T-cell (primary cell): ENCODE data around the gene STT3B. TPM values are rescaled to one million over a fixed set of nuclear protein-coding genes. Genes with fewer than 3 reads are reported as not detected.

Experiments
- ATAC-seq, 4 experiments: fragments of 200-7000 bp in 3 of 4; fragments of 150-1000 bp in 1 of 4; cut with Tn5 transposase; replicated peaks in 1 of 4; 1 replicate in 3 of 4; 2 replicates in 1 of 4; pipeline ENCODE4 v1.10.0; 2021; ENCODE audit warnings: moderate library complexity in 3 of 4, mild to moderate bottlenecking in 2 of 4, moderate number of reproducible peaks in 1 of 4
- CTCF ChIA-PET, 2 donors: fragments of 300-600 bp; sonication (Branson Sonifier 250); formaldehyde crosslinking; loops; one replicate each; lab custom pipeline; 2022; ENCODE audit warnings: antibody characterized with exemption in 2 of 2; lab: Charles Lee
- POLR2A ChIA-PET, 2 donors: fragments of 300-600 bp; sonication (Branson Sonifier 250); formaldehyde crosslinking; loops; one replicate each; lab custom pipeline; 2022; ENCODE audit warnings: antibody characterized with exemption in 2 of 2; lab: Charles Lee
- DNase-seq, 35 experiments: peaks; one replicate each; pipeline versions ENCODE4 v3.0.0 to v3.0.0-alpha.2; 2013 to 2023
- H3K27ac ChIP-seq: one replicate; pipeline ENCODE4 v1.5.1; 2013; ENCODE audit warnings: low read length
- H3K27me3 ChIP-seq, 2 experiments: replicated peaks in 1 of 2; 1 replicate in 1 of 2; 2 replicates in 1 of 2; pipeline versions ENCODE4 v1.6.1 to v1.7.0; 2013; ENCODE audit warnings: low read length in 1 of 2, mixed read lengths in 1 of 2; ENCODE audit not compliant: control insufficient read depth in 2 of 2, insufficient read depth in 2 of 2; ENCODE audit errors: extremely low read depth in 1 of 2
- H3K36me3 ChIP-seq, 2 donors: 1 replicate in 1 of 2; 2 replicates in 1 of 2; pipeline versions ENCODE4 v1.6.1 to v1.7.0; 2013; ENCODE audit warnings: low read length in 1 of 2; ENCODE audit not compliant: control insufficient read depth in 2 of 2, insufficient read depth in 1 of 2; ENCODE audit errors: extremely low read depth in 1 of 2
- H3K4me1 ChIP-seq, 2 experiments: 1 replicate in 1 of 2; 2 replicates in 1 of 2; pipeline versions ENCODE4 v1.6.1 to v1.7.0; 2013; ENCODE audit warnings: low read length in 2 of 2, mixed read lengths in 1 of 2; ENCODE audit not compliant: insufficient read depth in 2 of 2, control insufficient read depth in 1 of 2; ENCODE audit errors: extremely low read depth in 1 of 2
- H3K4me3 ChIP-seq, 2 donors: 1 replicate in 1 of 2; 2 replicates in 1 of 2; pipeline versions ENCODE4 v1.5.1 to v1.7.0; 2013; ENCODE audit warnings: mild to moderate bottlenecking in 2 of 2, low read length in 1 of 2, moderate library complexity in 1 of 2; ENCODE audit not compliant: control insufficient read depth in 1 of 2; ENCODE audit errors: extremely low read depth in 1 of 2
- H3K9me3 ChIP-seq: 2 replicates; pipeline ENCODE4 v1.7.0; 2013
- H3K27ac Mint-ChIP-seq, 2 donors: one replicate each; pipeline ENCODE4 v1.8.0; 2020 to 2021; ENCODE audit warnings: mild to moderate bottlenecking in 2 of 2, mixed read lengths in 2 of 2
- H3K27me3 Mint-ChIP-seq, 2 donors: one replicate each; pipeline ENCODE4 v1.8.0; 2021 to 2022; ENCODE audit warnings: mixed read lengths in 2 of 2
- H3K36me3 Mint-ChIP-seq: one replicate; pipeline ENCODE4 v1.8.0; 2021; ENCODE audit warnings: mixed read lengths
- H3K4me1 Mint-ChIP-seq, 3 donors: one replicate each; pipeline ENCODE4 v1.8.0; 2020 to 2022; ENCODE audit warnings: mixed read lengths in 3 of 3, mild to moderate bottlenecking in 1 of 3
- H3K4me3 Mint-ChIP-seq, 3 donors: one replicate each; pipeline ENCODE4 v1.8.0; 2020 to 2022; ENCODE audit warnings: mild to moderate bottlenecking in 3 of 3, mixed read lengths in 3 of 3, moderate library complexity in 3 of 3
- H3K9me3 Mint-ChIP-seq, 3 donors: one replicate each; pipeline ENCODE4 v1.8.0; 2020 to 2022; ENCODE audit warnings: mixed read lengths in 3 of 3
- WGBS: methylation state at CpG from one replicate; pipeline ENCODE4 v1.1.5; 2013; ENCODE audit warnings: missing lambda C conversion rate; ENCODE audit not compliant: insufficient coverage; 5-methylcytosine and 5-hydroxymethylcytosine counted together
- total RNA-seq, 35 experiments: library from RNA in 6 of 35; stranded (reverse) in 6 of 35; fragments of 120-200 nt in 1 of 35; gene quantifications; one replicate each; pipeline versions ENCODE4 v1.2.1 to v1.2.4 and lab custom pipeline; 2013 to 2026

Gene STT3B
- total RNA-seq, 5 donors from 2014 or later (not counting 1 experiment from before 2014, with no cell fraction given), result 92.1 to 160 (median 110) TPM

GRCh38 chr3:31525532-31525931, 7.2 kb upstream of the STT3B start:
- no peak overlapping the region for H3K27ac ChIP-seq
- peaks cover 0 to 3% (median 0%) of the 10 kb centered on the region in 3 donors for H3K9me3 Mint-ChIP-seq
- ChIA-PET CTCF (interaction anchor here in 1 of 2 donors (1.0 kb wide), 1 partner anchor 10 kb away, joined by 3 read pairs; no protein-coding TSS in a partner anchor), POLR2A (interaction anchor here in 1 of 2 donors (0.6 kb wide), 1 partner anchor 299 kb away, joined by 5 read pairs; no protein-coding TSS in a partner anchor)
- no peak overlapping the region for H3K4me3 Mint-ChIP-seq
- no peaks in the 10 kb centered on the region for H3K9me3 ChIP-seq
- no peaks in the 10 kb centered on the region for H3K27me3 Mint-ChIP-seq
- H3K4me3 ChIP-seq, result no peak overlapping the region
- peaks cover 4 to 6% of the 10 kb centered on the region in 2 experiments for H3K4me1 ChIP-seq
- ATAC-seq (no peak), DNase-seq (no peak)
- H3K36me3 Mint-ChIP-seq, result no peaks in the 10 kb centered on the region
- peak overlapping the region in 1 of 2 donors; percentile 31 for H3K27ac Mint-ChIP-seq
- H3K36me3 ChIP-seq, result no peaks in the 10 kb centered on the region
- H3K27me3 ChIP-seq, result no peaks in the 10 kb centered on the region
- H3K4me1 Mint-ChIP-seq, result peaks cover 12 to 16% (median 15%) of the 10 kb centered on the region in 3 donors

GRCh38 chr3:31529421-31529820, 3.3 kb upstream of the STT3B start:
- WGBS, result no CpG with 5 or more reads among the region's 1 CpG
- Mint-ChIP-seq H3K9me3 (peaks cover 0 to 3% (median 0%) of the 10 kb centered on the region in 3 donors), H3K4me1 (peaks cover 4 to 8% (median 6%) of the 10 kb centered on the region in 3 donors), H3K27ac (no peak overlapping the region), H3K36me3 (no peaks in the 10 kb centered on the region), H3K4me3 (no peak overlapping the region), H3K27me3 (no peaks in the 10 kb centered on the region)
- ATAC-seq, result no peak
- Histone ChIP-seq H3K9me3 (no peaks in the 10 kb centered on the region), H3K4me1 (peaks cover 0 to 14% of the 10 kb centered on the region in 2 experiments), H3K4me3 (no peak overlapping the region), H3K36me3 (no peaks in the 10 kb centered on the region), H3K27ac (no peak overlapping the region), H3K27me3 (no peaks in the 10 kb centered on the region)
- CTCF ChIA-PET, result no interaction called here
- POLR2A ChIA-PET, result no interaction called here
- DNase-seq, result no peak

GRCh38 chr3:31530039-31530959, 2.4 kb upstream of the STT3B start:
- CTCF ChIA-PET, result interaction anchor here (0.5 to 3.1 kb wide), 8 partner anchors 8 to 155 kb away, joined by 3 to 23 read pairs (median 9); no protein-coding TSS in a partner anchor
- POLR2A ChIA-PET, result interaction anchor here (0.5 to 2.9 kb wide), 3 partner anchors 17 to 303 kb away, joined by 3 to 26 read pairs (median 6); no protein-coding TSS in a partner anchor
- Histone ChIP-seq H3K27me3 (no peaks in the 10 kb centered on the region), H3K4me3 (no peak overlapping the region), H3K36me3 (no peaks in the 10 kb centered on the region), H3K9me3 (no peaks in the 10 kb centered on the region), H3K27ac (no peak overlapping the region), H3K4me1 (peaks cover 2 to 20% of the 10 kb centered on the region in 2 experiments)
- no peak overlapping the region for H3K27ac Mint-ChIP-seq
- H3K36me3 Mint-ChIP-seq, result no peaks in the 10 kb centered on the region
- peaks cover 9 to 12% (median 9%) of the 10 kb centered on the region in 3 donors for H3K4me1 Mint-ChIP-seq
- no peaks in the 10 kb centered on the region for H3K27me3 Mint-ChIP-seq
- DNase-seq (no peak), ATAC-seq (no peak)
- H3K4me3 Mint-ChIP-seq, result no peak overlapping the region
- 95% methylated on average over 8 of the region's 11 CpGs for WGBS
- peaks cover 0 to 3% (median 0%) of the 10 kb centered on the region in 3 donors for H3K9me3 Mint-ChIP-seq

GRCh38 chr3:31530960-31531335, 1.8 kb upstream of the STT3B start:
- no peaks in the 10 kb centered on the region for H3K9me3 Mint-ChIP-seq
- peaks cover 11 to 14% (median 13%) of the 10 kb centered on the region in 3 donors for H3K4me1 Mint-ChIP-seq
- no peak for DNase-seq

GRCh38 chr3:31531452-31531991, 1.2 kb upstream of the STT3B start:
- no peak for DNase-seq
- H3K4me3 Mint-ChIP-seq, result peak overlapping the region in 2 of 3 donors; percentile 98 to 99
- no peaks in the 10 kb centered on the region for H3K27me3 Mint-ChIP-seq

More at GRCh38 chr3:31530960-31531335, 1.8 kb upstream of the STT3B start:
- ChIA-PET CTCF (interaction anchor here (0.7 to 3.1 kb wide), 11 partner anchors 8 to 69 kb away, joined by 3 to 23 read pairs (median 5); no protein-coding TSS in a partner anchor), POLR2A (interaction anchor here (0.5 to 2.9 kb wide), 7 partner anchors 9 to 1398 kb away, joined by 3 to 26 read pairs (median 5); no protein-coding TSS in a partner anchor)
- Mint-ChIP-seq H3K27me3 (no peaks in the 10 kb centered on the region), H3K27ac (peak overlapping the region in 1 of 2 donors; percentile 97), H3K4me3 (peak overlapping the region in 2 of 3 donors; percentile 98 to 99), H3K36me3 (no peaks in the 10 kb centered on the region)
- WGBS, result no CpG with 5 or more reads among the region's 4 CpGs
- H3K27ac ChIP-seq, result peak overlapping the region; percentile 92
- ATAC-seq, result no peak
- H3K27me3 ChIP-seq, result no peaks in the 10 kb centered on the region
- peaks cover 5 to 25% of the 10 kb centered on the region in 2 experiments for H3K4me1 ChIP-seq
- no peaks in the 10 kb centered on the region for H3K36me3 ChIP-seq
- no peaks in the 10 kb centered on the region for H3K9me3 ChIP-seq
- peak overlapping the region in 1 of 2 donors; percentile 82 for H3K4me3 ChIP-seq

More at GRCh38 chr3:31531452-31531991, 1.2 kb upstream of the STT3B start:
- Mint-ChIP-seq H3K4me1 (peaks cover 17 to 20% (median 18%) of the 10 kb centered on the region in 3 donors), H3K27ac (peak overlapping the region; percentile 97 to 98), H3K36me3 (no peaks in the 10 kb centered on the region), H3K9me3 (no peaks in the 10 kb centered on the region)
- peak overlapping the region; percentile 92 for H3K27ac ChIP-seq
- POLR2A ChIA-PET, result interaction anchor here (0.5 to 2.9 kb wide), 13 partner anchors 9 to 1398 kb away, joined by 3 to 26 read pairs (median 4); no protein-coding TSS in a partner anchor
- ATAC-seq, result no peak
- CTCF ChIA-PET, result interaction anchor here (0.7 to 3.1 kb wide), 13 partner anchors 8 to 70 kb away, joined by 3 to 23 read pairs (median 5); no protein-coding TSS in a partner anchor
- H3K4me1 ChIP-seq, result peaks cover 5 to 28% of the 10 kb centered on the region in 2 experiments
- 0% methylated on average over 23 of the region's 31 CpGs for WGBS
- H3K4me3 ChIP-seq, result peak overlapping the region; percentile 82 to 89
- H3K9me3 ChIP-seq, result no peaks in the 10 kb centered on the region
- H3K36me3 ChIP-seq, result no peaks in the 10 kb centered on the region
- H3K27me3 ChIP-seq, result no peaks in the 10 kb centered on the region
